Panc1 (cell line): ENCODE data around the gene PSMA5. TPM values are rescaled to one million over a fixed set of nuclear protein-coding genes. Genes with fewer than 3 reads are reported as not detected.

Experiments used
- ATAC-seq: fragments of 200-7000 bp; cut with Tn5 transposase; 2 replicates; pipeline ENCODE4 v1.9.1; 2020; ENCODE audit warnings: mild to moderate bottlenecking, moderate library complexity
- BruUV-seq: library from RNA; stranded (reverse); fragments of 400-500 nt; replicated peaks from 2 replicates; lab custom pipeline; 2021; lab: Mats Ljungman, UMichigan
- CTCF ChIA-PET: fragments of 300-600 bp; sonication (Branson Sonifier 250); formaldehyde crosslinking; loops from one replicate; lab custom pipeline; 2022; ENCODE audit warnings: antibody characterized with exemption; lab: Charles Lee
- POLR2A ChIA-PET: fragments of 300-600 bp; sonication (Branson Sonifier 250); formaldehyde crosslinking; loops from one replicate; lab custom pipeline; 2022; ENCODE audit warnings: antibody characterized with exemption; lab: Charles Lee
- DNase-seq: peaks from one replicate; pipeline ENCODE4 v3.0.0-alpha.2; 2010; ENCODE audit warnings: low read depth, low spot score
- H3K27ac ChIP-seq: 2 replicates; pipeline ENCODE4 v1.5.1; 2011; ENCODE audit warnings: mild to moderate bottlenecking, low read length, inconsistent platforms
- H3K27me3 ChIP-seq: fragments of 200-500 bp; sonication (Bioruptor generic); 2 replicates; pipeline ENCODE4 v1.6.0; 2014; ENCODE audit warnings: low read length, inconsistent platforms; ENCODE audit not compliant: control insufficient read depth, insufficient read depth
- H3K36me3 ChIP-seq: fragments of 200-500 bp; sonication (Bioruptor generic); 2 replicates; pipeline ENCODE4 v1.5.1; 2014; ENCODE audit warnings: inconsistent platforms, mild to moderate bottlenecking, low read length, moderate library complexity; ENCODE audit not compliant: control insufficient read depth, insufficient read depth
- H3K4me1 ChIP-seq: 2 replicates; pipeline ENCODE4 v1.5.1; 2011; ENCODE audit warnings: inconsistent platforms, mild to moderate bottlenecking, low read length, moderate library complexity; ENCODE audit not compliant: control insufficient read depth, insufficient read depth
- H3K4me3 ChIP-seq, 2 experiments: 2 replicates each; pipeline ENCODE4 v1.5.1; 2011 to 2012; ENCODE audit warnings: low read depth in 2 of 2, low read length in 2 of 2, mild to moderate bottlenecking in 2 of 2, inconsistent platforms in 1 of 2, moderate library complexity in 1 of 2
- H3K9me3 ChIP-seq: fragments of 200-500 bp; sonication (Bioruptor generic); 2 replicates; pipeline ENCODE4 v1.5.1; 2014; ENCODE audit warnings: low read depth, mild to moderate bottlenecking, inconsistent platforms, low read length, moderate library complexity; ENCODE audit not compliant: control insufficient read depth, insufficient read depth
- CTCF ChIP-seq: fragments of 450-650 bp; IDR thresholded peaks from 2 replicates; pipeline ENCODE4 v1.5.1; 2017; ENCODE audit warnings: mild to moderate bottlenecking
- POLR2AphosphoS5 ChIP-seq: IDR thresholded peaks from 2 replicates; pipeline ENCODE4 v1.6.1; 2012; ENCODE audit warnings: mild to moderate bottlenecking, low read depth, low read length, moderate library complexity
- REST ChIP-seq, 2 experiments: IDR thresholded peaks; 2 replicates each; pipeline ENCODE4 v1.6.1; 2011 to 2012; ENCODE audit warnings: low read depth in 2 of 2, control low read depth in 1 of 2, low read length in 1 of 2, mild to moderate bottlenecking in 1 of 2, moderate library complexity in 1 of 2; ENCODE audit not compliant: insufficient read depth in 1 of 2
- SIN3A ChIP-seq: IDR thresholded peaks from 2 replicates; pipeline ENCODE4 v1.6.1; 2012; ENCODE audit warnings: low read depth, mild to moderate bottlenecking, low read length, moderate library complexity, borderline replicate concordance; ENCODE audit not compliant: insufficient read depth
- TCF7L2 ChIP-seq: IDR thresholded peaks from 2 replicates; pipeline ENCODE4 v1.6.1; 2011; ENCODE audit warnings: mild to moderate bottlenecking, low read depth, low read length, inconsistent platforms
- in situ Hi-C: cut with HindIII; loops from 2 replicates; pipeline ENCODE4 v1.10.0; 2016; ENCODE audit warnings: low sequenced_read_pairs, low pct_unique_long_range_greater_than_20kb
- intact Hi-C: fragments of 100-400 bp; cut with micrococcal nuclease; formaldehyde crosslinking; loops from one replicate; pipeline ENCODE4 v1.10.0; 2022; ENCODE audit not compliant: unreplicated experiment
- total RNA-seq: library from RNA; stranded (reverse); gene quantifications from one replicate; pipeline ENCODE4 v1.2.1, GENCODE V29; 2021; ENCODE audit not compliant: unreplicated experiment

PSMA5 gene
- total RNA-seq, 1 experiment from 2014 or later = 118 TPM

GRCh38 chr1:109350182-109350581, 76.1 kb downstream of the PSMA5 start:
- ChIA-PET CTCF (no interaction called here), POLR2A (no interaction called here)
- intact Hi-C loops (no loop called here), in situ Hi-C loops (no loop called here)
- no peak for ATAC-seq
- no peaks in the 10 kb centered on the region; the same call in 1 of the 2 replicates for H3K36me3 ChIP-seq
- H3K27ac ChIP-seq = no peak overlapping the region
- H3K27me3 ChIP-seq = no peaks in the 10 kb centered on the region
- no TSS peak for BruUV-seq
- no peaks in the 10 kb centered on the region for H3K4me1 ChIP-seq
- no peaks in the 10 kb centered on the region for H3K9me3 ChIP-seq
- H3K4me3 ChIP-seq = no peak overlapping the region
- no peak for DNase-seq
- TF ChIP-seq REST (IDR thresholded peaks at IDR 0.05; ENCODE audit: insufficient read depth in 1 of 2, low read depth in 2 of 2, low read length in 1 of 2) = no peak
- no peak for TF ChIP-seq SIN3A
- TF ChIP-seq TCF7L2 = no peak
- TF ChIP-seq CTCF = no peak
- no peak for TF ChIP-seq POLR2AphosphoS5

Other genes starting within 250 kb of the PSMA5 start
- gene SARS1, start 212.5 kb downstream of the PSMA5 start, total RNA-seq = 115 TPM
- 4.1 TPM for gene CELSR2, start 176.9 kb downstream of the PSMA5 start, total RNA-seq
- gene PSRC1, start 143.3 kb downstream of the PSMA5 start, total RNA-seq = 40.6 TPM
- gene MYBPHL, start 119.4 kb downstream of the PSMA5 start, total RNA-seq = not detected
- gene SORT1, start 28.5 kb downstream of the PSMA5 start, total RNA-seq = 25.1 TPM
- gene SYPL2, start 40.1 kb upstream of the PSMA5 start, total RNA-seq = 0.74 TPM
- 4.9 TPM for gene ATXN7L2, start 57.5 kb upstream of the PSMA5 start, total RNA-seq
- gene CYB561D1, start 67.6 kb upstream of the PSMA5 start, total RNA-seq = 4.5 TPM
- gene AMIGO1, start 83.3 kb upstream of the PSMA5 start, total RNA-seq = 0.64 TPM
- gene GPR61, start 113.4 kb upstream of the PSMA5 start, total RNA-seq = not detected
- 6.4 TPM for gene GNAI3, start 122.2 kb upstream of the PSMA5 start, total RNA-seq
- gene GNAT2, start 193.2 kb upstream of the PSMA5 start, total RNA-seq = 0.44 TPM
- 85.8 TPM for gene AMPD2, start 193.4 kb upstream of the PSMA5 start, total RNA-seq
- 22.0 TPM for gene GSTM4, start 229.7 kb upstream of the PSMA5 start, total RNA-seq
- 10.2 TPM for gene GSTM2, start 241.6 kb upstream of the PSMA5 start, total RNA-seq